OCI-LY3 (cell line): Measurements from ENCODE around the gene CAND1.

Source experiments
- CTCF ChIP-seq: fragments of 200-600, 300-600 bp; sonication (generic); IDR thresholded peaks from 2 replicates; pipeline ENCODE4 v1.5.1; 2014; ENCODE audit warnings: antibody characterized with exemption, low read length, low read depth
- EZH2phosphoT487 ChIP-seq: fragments of 200-600 bp; shearing (Covaris generic); IDR thresholded peaks from 2 replicates; pipeline ENCODE4 v1.6.1; 2018; ENCODE audit warnings: antibody characterized with exemption, mixed run types, low read depth

DNA sequence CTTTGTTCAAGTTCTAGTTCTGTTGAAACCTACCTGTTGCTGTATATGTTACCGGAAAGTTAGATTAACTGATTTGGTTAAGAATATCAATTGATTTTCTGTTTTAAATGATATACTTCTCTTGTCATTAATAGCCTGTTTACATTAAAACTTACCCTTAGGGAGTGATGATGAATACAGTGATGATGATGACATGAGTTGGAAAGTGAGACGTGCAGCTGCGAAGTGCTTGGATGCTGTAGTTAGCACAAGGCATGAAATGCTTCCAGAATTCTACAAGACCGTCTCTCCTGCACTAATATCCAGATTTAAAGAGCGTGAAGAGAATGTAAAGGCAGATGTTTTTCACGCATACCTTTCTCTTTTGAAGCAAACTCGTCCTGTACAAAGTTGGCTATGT, 33.0 kb downstream of the CAND1 start:
- TF ChIP-seq CTCF (no peak), EZH2phosphoT487 (no peak)
